Epithelial cell of prostate (primary cell): Measurements from ENCODE around the gene VDAC1.
"Not testable (repeated sequence)": the region's sequence is repeated elsewhere in the genome, so short reads cannot be mapped to it uniquely, and the experiment has no call there.

Experiments used
- DNase-seq: peaks from one replicate; pipeline ENCODE4 v3.0.0-alpha.2; 2011; ENCODE audit warnings: low read depth, low spot score
- H3K27ac ChIP-seq: fragments of 450-650 bp; 2 replicates; pipeline ENCODE4 v1.5.1; 2017; ENCODE audit warnings: mild to moderate bottlenecking

The VDAC1 gene

GRCh38 chr5:134004626-134005416, at the start of gene VDAC1:
VDAC1 (minus strand) TSS chr5:134004975; CDS start chr5:133993012, 11,963 bp downstream.
- peak within 1 kb of the TSS; percentile 88 for H3K27ac ChIP-seq
- peak; percentile 44 for DNase-seq

- DNase-seq = peak; percentile 43
- H3K27ac ChIP-seq = peak overlapping the region; percentile 68
Measured at GRCh38 chr5:134053840-134054338, 49.1 kb upstream of the VDAC1 start.

GRCh38 chr5:134053314-134053839, 48.6 kb upstream of the VDAC1 start:
- H3K27ac ChIP-seq = peak overlapping the region; percentile 68
- no peak for DNase-seq

GRCh38 chr5:134051305-134051704, 46.5 kb upstream of the VDAC1 start:
- no peak for DNase-seq
- no peak overlapping the region for H3K27ac ChIP-seq

- no peak for DNase-seq
- H3K27ac ChIP-seq = no peak overlapping the region
Measured at GRCh38 chr5:134048864-134049263, 44.1 kb upstream of the VDAC1 start.

- no peak for DNase-seq
- H3K27ac ChIP-seq = no peak overlapping the region
Measured at GRCh38 chr5:134047687-134048056, 42.9 kb upstream of the VDAC1 start.

- no peak overlapping the region for H3K27ac ChIP-seq
- DNase-seq = no peak
Measured at GRCh38 chr5:134046801-134047686, 42.3 kb upstream of the VDAC1 start.

- no peak overlapping the region for H3K27ac ChIP-seq
- DNase-seq = no peak
Measured at GRCh38 chr5:134046330-134046729, 41.6 kb upstream of the VDAC1 start.

- no peak for DNase-seq
- H3K27ac ChIP-seq = no peak overlapping the region
Measured at GRCh38 chr5:134043793-134044792, 39.3 kb upstream of the VDAC1 start.

GRCh38 chr5:134041570-134042411, 37.0 kb upstream of the VDAC1 start:
- no peak for DNase-seq
- H3K27ac ChIP-seq = no peak overlapping the region

- no peak overlapping the region for H3K27ac ChIP-seq
- no peak for DNase-seq
Measured at GRCh38 chr5:134038138-134038537, 33.4 kb upstream of the VDAC1 start.

GRCh38 chr5:134037160-134037559, 32.4 kb upstream of the VDAC1 start:
- H3K27ac ChIP-seq = no peak overlapping the region
- no peak for DNase-seq

- H3K27ac ChIP-seq = no peak overlapping the region
- DNase-seq = no peak
Measured at GRCh38 chr5:134034326-134034725, 29.6 kb upstream of the VDAC1 start.

GRCh38 chr5:134030303-134030964, 25.7 kb upstream of the VDAC1 start:
- DNase-seq, H3K27ac ChIP-seq: not testable (repeated sequence)

GRCh38 chr5:134029156-134029555, 24.4 kb upstream of the VDAC1 start:
- peak; percentile 75 for DNase-seq

GRCh38 chr5:134028496-134028895, 23.7 kb upstream of the VDAC1 start:
- no peak for DNase-seq
- H3K27ac ChIP-seq = peak overlapping the region; percentile 43

More at GRCh38 chr5:134029156-134029555, 24.4 kb upstream of the VDAC1 start:
- peak overlapping the region; percentile 43 for H3K27ac ChIP-seq

- H3K27ac ChIP-seq = no peak overlapping the region
- no peak for DNase-seq
Measured at GRCh38 chr5:134027288-134027615, 22.5 kb upstream of the VDAC1 start.
